CD8-positive, alpha-beta memory T cell (primary cell): Measurements from ENCODE around the gene CLTA. TPM values are rescaled to one million over a fixed set of nuclear protein-coding genes. Genes with fewer than 3 reads are reported as not detected.

ENCODE experiments used
- CTCF ChIA-PET: fragments of 350-600 bp; sonication (Branson Sonifier 250); formaldehyde crosslinking; loops from one replicate; lab custom pipeline; 2021; ENCODE audit warnings: antibody characterized with exemption; lab: Charles Lee
- POLR2A ChIA-PET: fragments of 350-600 bp; sonication (Branson Sonifier 250); formaldehyde crosslinking; loops from one replicate; lab custom pipeline; 2021; ENCODE audit warnings: antibody characterized with exemption; lab: Charles Lee
- DNase-seq, 5 donors: peaks; one replicate each; pipeline versions ENCODE4 v3.0.0 to v3.0.0-alpha.2; 2020 to 2022; ENCODE audit warnings: mixed read lengths in 1 of 5
- H3K27ac ChIP-seq: one replicate; pipeline ENCODE4 v1.7.0; 2013; ENCODE audit warnings: low read depth, mild to moderate bottlenecking, low read length, moderate library complexity
- H3K27me3 ChIP-seq: 2 replicates; pipeline ENCODE4 v1.7.0; 2013; ENCODE audit warnings: low read length, mild to moderate bottlenecking; ENCODE audit not compliant: insufficient read depth, poor library complexity, severe bottlenecking
- H3K36me3 ChIP-seq: 2 replicates; pipeline ENCODE4 v1.7.0; 2013; ENCODE audit warnings: mild to moderate bottlenecking, low read length, moderate library complexity; ENCODE audit not compliant: insufficient read depth
- H3K4me1 ChIP-seq: 2 replicates; pipeline ENCODE4 v1.7.0; 2013; ENCODE audit warnings: mild to moderate bottlenecking, low read length, moderate library complexity; ENCODE audit not compliant: insufficient read depth
- H3K4me3 ChIP-seq: 2 replicates; pipeline ENCODE4 v1.7.0; 2013; ENCODE audit warnings: mild to moderate bottlenecking, low read length
- H3K9me3 ChIP-seq: 2 replicates; pipeline ENCODE4 v1.7.0; 2013; ENCODE audit warnings: mild to moderate bottlenecking, low read length
- H3K27ac Mint-ChIP-seq, 8 donors: one replicate each; pipeline ENCODE4 v1.8.0; 2020 to 2021; ENCODE audit warnings: mixed read lengths in 8 of 8, mild to moderate bottlenecking in 6 of 8, inconsistent platforms in 3 of 8, moderate library complexity in 3 of 8
- H3K27me3 Mint-ChIP-seq, 2 donors: one replicate each; pipeline ENCODE4 v1.8.0; 2020 to 2021; ENCODE audit warnings: mixed read lengths in 2 of 2, mild to moderate bottlenecking in 1 of 2, moderate library complexity in 1 of 2
- H3K36me3 Mint-ChIP-seq, 3 donors: one replicate each; pipeline ENCODE4 v1.8.0; 2020 to 2021; ENCODE audit warnings: mixed read lengths in 3 of 3, inconsistent platforms in 1 of 3, mild to moderate bottlenecking in 1 of 3
- H3K4me1 Mint-ChIP-seq, 3 donors: one replicate each; pipeline ENCODE4 v1.8.0; 2020 to 2021; ENCODE audit warnings: mixed read lengths in 3 of 3, inconsistent platforms in 1 of 3, mild to moderate bottlenecking in 1 of 3
- H3K4me3 Mint-ChIP-seq, 7 donors: one replicate each; pipeline ENCODE4 v1.8.0; 2020 to 2021; ENCODE audit warnings: mixed read lengths in 7 of 7, mild to moderate bottlenecking in 6 of 7, moderate library complexity in 4 of 7, inconsistent platforms in 2 of 7
- H3K9me3 Mint-ChIP-seq, 5 donors: one replicate each; pipeline ENCODE4 v1.8.0; 2020 to 2022; ENCODE audit warnings: mixed read lengths in 5 of 5, mild to moderate bottlenecking in 3 of 5, moderate library complexity in 2 of 5, inconsistent platforms in 1 of 5
- polyA plus RNA-seq: library from polyadenylated mRNA; unstranded; fragments of 300-500 nt; fragmentation: Illumina TruSeq; gene quantifications from one replicate; pipeline ENCODE4 v1.2.3, GENCODE V29; 2021
- total RNA-seq, 2 experiments: library from RNA; stranded (reverse); gene quantifications; one replicate each; pipeline ENCODE4 v1.2.3, GENCODE V29; 2021

Gene CLTA
- total and polyA plus RNA-seq, 3 experiments from 2014 or later, result 77.6 to 186 (median 185) TPM

DNA sequence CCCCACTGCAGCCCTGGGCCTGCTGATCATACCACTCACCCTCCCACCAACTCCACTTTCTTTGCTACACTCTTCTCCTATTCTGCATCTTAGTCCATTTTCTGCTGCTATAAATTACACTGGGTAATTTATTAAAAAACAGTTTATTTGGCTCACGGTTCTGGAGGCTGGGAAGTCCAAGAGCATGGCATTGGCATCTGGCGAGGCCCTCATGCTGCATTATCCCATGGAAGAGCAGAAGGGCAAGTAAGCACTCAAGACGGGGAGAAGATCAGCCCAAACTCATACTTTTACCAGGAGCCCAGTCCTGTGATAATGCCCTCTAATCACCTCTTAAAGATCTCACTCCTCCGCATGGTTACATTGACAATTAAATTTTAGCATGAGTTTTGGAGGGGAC lies 44.8 kb upstream of the CLTA start:
- H3K9me3 Mint-ChIP-seq, result peaks cover 0 to 9% (median 6%) of the 10 kb centered on the region in 5 donors
- CTCF ChIA-PET, result interaction anchor here (3.7 to 4.4 kb wide), 2 partner anchors 20 to 44 kb away, joined by 28 to 29 read pairs; no protein-coding TSS in a partner anchor
- H3K4me3 Mint-ChIP-seq, result peak overlapping the region; percentile 39 to 97 (median 93)
- H3K4me1 Mint-ChIP-seq, result peaks cover 91 to 97% (median 91%) of the 10 kb centered on the region in 3 donors
- POLR2A ChIA-PET, result no interaction called here
- no peak for DNase-seq
- H3K27me3 ChIP-seq, result no peaks in the 10 kb centered on the region
- peaks cover 0 to 3% of the 10 kb centered on the region in 2 donors for H3K27me3 Mint-ChIP-seq
- H3K4me3 ChIP-seq, result no peak overlapping the region
- H3K27ac Mint-ChIP-seq, result peak overlapping the region; percentile 79 to 99 (median 98)
- peaks cover 98% of the 10 kb centered on the region for H3K4me1 ChIP-seq
- H3K27ac ChIP-seq, result no peak overlapping the region
- H3K9me3 ChIP-seq, result peaks cover 5% of the 10 kb centered on the region
- no peaks in the 10 kb centered on the region for H3K36me3 ChIP-seq
- peaks cover 12 to 24% (median 20%) of the 10 kb centered on the region in 3 donors for H3K36me3 Mint-ChIP-seq

DNA sequence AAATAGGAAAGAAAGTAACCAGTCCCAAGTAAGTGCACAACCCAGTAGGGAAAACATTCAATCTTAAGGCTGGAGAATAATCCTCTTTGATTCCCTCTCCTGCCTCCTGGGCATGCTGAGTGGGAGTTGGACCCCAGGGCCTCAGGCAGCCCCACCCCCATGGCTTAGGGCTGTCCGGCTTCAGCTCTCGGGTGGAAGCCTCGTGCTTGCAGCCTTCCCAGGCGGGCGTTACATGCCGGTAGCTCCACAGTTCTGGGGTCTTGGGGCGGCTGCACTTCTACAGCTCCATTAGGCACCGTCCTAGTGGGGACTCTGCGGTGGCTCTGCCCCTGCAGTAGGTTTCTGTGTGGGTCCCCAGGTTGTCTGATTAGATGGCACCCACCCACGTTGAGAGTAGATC lies 44.1 kb upstream of the CLTA start:
- Histone ChIP-seq H3K27ac (no peak overlapping the region), H3K36me3 (no peaks in the 10 kb centered on the region), H3K27me3 (no peaks in the 10 kb centered on the region), H3K4me1 (peaks cover 98% of the 10 kb centered on the region), H3K4me3 (no peak overlapping the region), H3K9me3 (peaks cover 5% of the 10 kb centered on the region)
- POLR2A ChIA-PET, result interaction anchor here (1.1 kb wide), 1 partner anchor 10 kb away, joined by 3 read pairs; the partner anchor contains the start of gene GLIPR2
- CTCF ChIA-PET, result interaction anchor here (3.7 to 4.4 kb wide), 2 partner anchors 20 to 44 kb away, joined by 28 to 29 read pairs; no protein-coding TSS in a partner anchor
- no peak for DNase-seq
- Mint-ChIP-seq H3K4me3 (peak overlapping the region in 3 of 7 donors; percentile 93 to 97 (median 96)), H3K27me3 (peaks cover 0 to 3% of the 10 kb centered on the region in 2 donors), H3K27ac (peak overlapping the region; percentile 77 to 99 (median 96)), H3K4me1 (peaks cover 91 to 98% (median 92%) of the 10 kb centered on the region in 3 donors), H3K9me3 (peaks cover 0 to 9% (median 6%) of the 10 kb centered on the region in 5 donors), H3K36me3 (peaks cover 12 to 24% (median 24%) of the 10 kb centered on the region in 3 donors)

DNA sequence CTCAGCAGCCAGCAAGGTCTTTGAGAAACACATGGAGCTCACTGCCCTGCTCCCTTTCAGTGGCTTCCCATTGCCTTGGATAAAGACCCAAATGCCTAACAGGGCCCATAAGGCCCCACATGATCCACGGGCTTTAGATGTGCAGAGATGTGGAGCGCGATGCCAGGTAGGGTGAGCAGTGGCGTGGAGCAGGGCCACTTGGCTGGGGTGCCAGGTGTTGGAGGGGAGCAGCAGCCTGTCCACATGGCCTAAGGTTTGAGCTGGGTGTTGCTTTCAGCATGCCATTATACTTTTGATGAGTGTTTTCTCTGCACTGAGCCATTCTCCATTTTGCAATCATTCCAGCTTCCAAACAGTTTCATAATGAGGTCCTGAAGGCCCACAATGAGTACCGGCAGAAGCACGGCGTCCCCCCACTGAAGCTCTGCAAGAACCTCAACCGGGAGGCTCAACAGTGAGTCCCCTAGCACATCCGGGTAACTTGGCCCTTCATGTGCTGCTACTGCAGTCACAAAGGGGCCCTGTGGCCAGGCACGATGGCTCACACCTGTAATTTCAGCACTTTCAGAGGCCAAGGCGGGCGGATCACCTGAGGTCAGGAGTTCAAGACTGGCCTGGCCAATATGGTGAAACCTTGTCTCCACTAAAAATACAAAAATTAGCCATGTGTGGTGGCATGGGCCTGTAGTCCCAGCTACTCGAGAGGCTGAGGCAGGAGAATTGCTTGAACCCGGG lies 43.1 kb upstream of the CLTA start:
- Histone ChIP-seq H3K27me3 (no peaks in the 10 kb centered on the region), H3K27ac (no peak overlapping the region), H3K4me3 (no peak overlapping the region), H3K36me3 (no peaks in the 10 kb centered on the region), H3K4me1 (peaks cover 98% of the 10 kb centered on the region), H3K9me3 (peaks cover 5% of the 10 kb centered on the region)
- DNase-seq, result no peak
- Mint-ChIP-seq H3K4me1 (peaks cover 89 to 97% (median 91%) of the 10 kb centered on the region in 3 donors), H3K4me3 (peak overlapping the region; percentile 47 to 75 (median 61)), H3K36me3 (peaks cover 16 to 29% (median 25%) of the 10 kb centered on the region in 3 donors), H3K27ac (peak overlapping the region; percentile 77 to 97 (median 92)), H3K9me3 (peaks cover 0 to 9% (median 6%) of the 10 kb centered on the region in 5 donors), H3K27me3 (peaks cover 0 to 3% of the 10 kb centered on the region in 2 donors)
- ChIA-PET POLR2A (interaction anchor here (1.1 to 2.3 kb wide), 3 partner anchors 7 to 11 kb away, joined by 3 to 12 read pairs (median 8); partner anchors contain the start of gene GLIPR2), CTCF (interaction anchor here (3.7 to 4.4 kb wide), 3 partner anchors 11 to 45 kb away, joined by 21 to 29 read pairs (median 28); partner anchors contain the start of gene GLIPR2)

DNA sequence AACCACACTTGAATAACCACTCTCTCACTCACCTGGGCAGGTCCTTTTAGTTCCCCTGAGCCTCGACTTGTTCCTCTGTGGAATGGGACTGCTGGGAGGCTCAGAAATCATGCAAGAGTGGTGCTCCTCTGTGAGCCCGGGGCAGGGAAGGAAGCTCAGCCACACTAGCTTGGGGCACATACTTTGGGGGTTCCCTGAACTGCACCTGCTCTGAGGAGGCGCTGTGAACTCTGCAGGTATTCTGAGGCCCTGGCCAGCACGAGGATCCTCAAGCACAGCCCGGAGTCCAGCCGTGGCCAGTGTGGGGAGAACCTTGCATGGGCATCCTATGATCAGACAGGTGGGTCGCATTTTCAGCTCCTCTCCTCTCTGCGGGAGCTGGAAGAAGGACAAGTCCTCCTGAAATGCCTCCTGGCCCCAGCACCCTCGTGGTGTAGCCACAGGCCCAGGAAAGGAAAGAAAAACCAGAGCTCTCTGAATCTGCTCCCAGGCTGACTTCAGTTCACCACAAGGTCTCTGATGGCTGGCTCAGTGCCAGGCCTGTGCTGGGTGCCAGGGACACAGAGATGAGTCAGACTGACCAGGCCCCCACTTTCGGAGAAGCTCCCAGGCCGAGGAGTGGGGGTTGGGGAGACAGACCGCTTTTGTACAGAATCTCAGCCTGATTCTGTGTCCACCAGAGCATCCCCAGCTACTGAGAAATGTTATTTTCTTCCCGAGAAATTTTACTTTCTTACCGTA lies 42.2 kb upstream of the CLTA start:
- Histone ChIP-seq H3K4me1 (peaks cover 96% of the 10 kb centered on the region), H3K27ac (no peak overlapping the region), H3K36me3 (no peaks in the 10 kb centered on the region), H3K4me3 (no peak overlapping the region), H3K27me3 (no peaks in the 10 kb centered on the region), H3K9me3 (peaks cover 5% of the 10 kb centered on the region)
- POLR2A ChIA-PET, result interaction anchor here (0.6 to 2.3 kb wide), 4 partner anchors 8 to 42 kb away, joined by 3 to 12 read pairs (median 6); partner anchors contain the start of genes CLTA and GLIPR2
- peaks cover 85 to 96% (median 90%) of the 10 kb centered on the region in 3 donors for H3K4me1 Mint-ChIP-seq
- peaks cover 0 to 9% (median 6%) of the 10 kb centered on the region in 5 donors for H3K9me3 Mint-ChIP-seq
- H3K36me3 Mint-ChIP-seq, result peaks cover 16 to 30% (median 29%) of the 10 kb centered on the region in 3 donors
- DNase-seq, result peak; percentile 40 to 89 (median 67)
- peak overlapping the region; percentile 77 to 97 (median 92) for H3K27ac Mint-ChIP-seq
- peak overlapping the region in 5 of 7 donors; percentile 47 to 75 (median 61) for H3K4me3 Mint-ChIP-seq
- CTCF ChIA-PET, result interaction anchor here (0.8 to 4.4 kb wide), 8 partner anchors 9 to 46 kb away, joined by 3 to 29 read pairs (median 5); partner anchors contain the start of gene GLIPR2
- peaks cover 0 to 3% of the 10 kb centered on the region in 2 donors for H3K27me3 Mint-ChIP-seq

DNA sequence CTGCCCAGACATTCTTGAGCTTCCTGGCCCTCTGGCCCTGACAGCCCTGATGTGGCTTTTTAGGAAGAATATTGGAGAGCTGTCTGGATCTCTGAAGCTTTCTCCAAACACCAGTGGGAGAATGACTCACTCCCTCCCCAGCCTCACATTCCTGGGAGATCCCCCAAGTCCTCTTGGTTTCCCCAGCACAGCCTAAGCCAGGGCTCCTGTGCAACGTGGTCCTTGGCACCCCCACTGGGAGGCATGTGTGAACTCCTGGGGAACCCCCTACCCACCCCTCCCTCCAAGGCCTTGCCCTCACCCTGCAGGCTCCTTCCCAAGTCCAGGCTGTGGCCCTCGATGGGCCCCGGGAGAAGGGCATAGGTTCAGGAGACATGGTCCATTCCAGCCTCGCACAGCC lies 41.5 kb upstream of the CLTA start:
- no peaks in the 10 kb centered on the region for H3K36me3 ChIP-seq
- H3K27me3 ChIP-seq, result no peaks in the 10 kb centered on the region
- ChIA-PET CTCF (interaction anchor here (0.8 to 4.4 kb wide), 8 partner anchors 10 to 47 kb away, joined by 3 to 29 read pairs (median 5); partner anchors contain the start of gene GLIPR2), POLR2A (interaction anchor here (0.6 to 2.3 kb wide), 4 partner anchors 9 to 41 kb away, joined by 3 to 12 read pairs (median 6); partner anchors contain the start of genes CLTA and GLIPR2)
- H3K9me3 ChIP-seq, result peaks cover 5% of the 10 kb centered on the region
- Mint-ChIP-seq H3K4me3 (peak overlapping the region in 4 of 7 donors; percentile 51 to 75 (median 62)), H3K27me3 (peaks cover 0 to 3% of the 10 kb centered on the region in 2 donors), H3K4me1 (peaks cover 84 to 95% (median 88%) of the 10 kb centered on the region in 3 donors), H3K36me3 (peaks cover 16 to 30% (median 29%) of the 10 kb centered on the region in 3 donors), H3K9me3 (peaks cover 0 to 9% (median 6%) of the 10 kb centered on the region in 5 donors), H3K27ac (peak overlapping the region; percentile 77 to 99 (median 96))
- H3K27ac ChIP-seq, result no peak overlapping the region
- no peak overlapping the region for H3K4me3 ChIP-seq
- no peak for DNase-seq
- H3K4me1 ChIP-seq, result peaks cover 90% of the 10 kb centered on the region

DNA sequence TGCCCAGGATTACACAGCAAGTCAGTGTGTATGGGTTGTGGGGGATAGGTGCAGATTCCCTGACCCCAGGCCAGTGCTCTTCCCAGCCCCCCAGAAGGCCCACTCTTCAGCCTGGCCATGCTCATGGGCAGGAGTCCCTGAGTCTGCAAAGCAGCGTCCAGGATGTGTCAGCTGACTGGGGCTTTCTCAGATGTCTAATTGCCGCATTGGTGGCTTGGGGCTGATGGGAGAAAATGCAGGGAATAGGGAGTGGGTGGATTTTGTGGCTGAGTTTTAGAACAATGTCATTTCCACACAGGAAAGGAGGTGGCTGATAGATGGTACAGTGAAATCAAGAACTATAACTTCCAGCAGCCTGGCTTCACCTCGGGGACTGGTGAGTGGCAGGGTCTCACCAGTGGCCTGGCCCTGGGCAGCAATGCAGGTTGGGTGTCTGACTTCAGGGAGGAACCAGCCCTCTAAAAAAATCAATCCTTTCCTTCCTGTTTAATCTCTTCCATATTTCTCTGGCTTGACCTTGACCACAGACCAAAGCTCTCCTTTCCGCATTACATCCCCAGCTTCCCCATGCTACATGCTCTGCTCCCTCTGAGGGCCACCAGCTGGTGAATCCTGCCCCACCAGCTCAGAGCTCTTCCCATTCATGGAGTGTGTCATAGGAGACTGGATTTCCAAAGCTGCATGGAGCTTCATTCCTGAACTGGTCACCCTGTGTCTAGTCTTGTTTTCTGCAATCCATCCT lies 40.0 kb upstream of the CLTA start:
- Mint-ChIP-seq H3K27ac (peak overlapping the region; percentile 94 to 99 (median 99)), H3K27me3 (no peaks in the 10 kb centered on the region), H3K4me3 (peak overlapping the region; percentile 69 to 90 (median 83)), H3K4me1 (peaks cover 76 to 87% (median 76%) of the 10 kb centered on the region in 3 donors), H3K9me3 (peaks cover 0 to 6% (median 3%) of the 10 kb centered on the region in 5 donors), H3K36me3 (peaks cover 14 to 34% (median 23%) of the 10 kb centered on the region in 3 donors)
- H3K27ac ChIP-seq, result peak overlapping the region; percentile 74
- no peaks in the 10 kb centered on the region for H3K36me3 ChIP-seq
- no peaks in the 10 kb centered on the region for H3K27me3 ChIP-seq
- CTCF ChIA-PET, result interaction anchor here (1.6 to 8.7 kb wide), 5 partner anchors 10 to 48 kb away, joined by 3 to 58 read pairs (median 21); partner anchors contain the start of genes CLTA and GLIPR2
- peak overlapping the region; percentile 72 for H3K4me3 ChIP-seq
- H3K9me3 ChIP-seq, result no peaks in the 10 kb centered on the region
- POLR2A ChIA-PET, result interaction anchor here (0.6 kb wide), 1 partner anchor 16 kb away, joined by 4 read pairs; no protein-coding TSS in a partner anchor
- DNase-seq, result peak in 1 of 5 donors; percentile 41
- peaks cover 81% of the 10 kb centered on the region for H3K4me1 ChIP-seq
